ENCODE results near the gene ZNF133.

ZNF133 gene

GRCh38 chr20:18364768-18365167 is 76.4 kb downstream of the ZNF133 start:
- DNase-seq = no peak

Data from CD4-positive, alpha-beta T cell treated with Interferon gamma for 1 hour (primary cell).